Measurements from ENCODE around the gene SPTB. TPM values are rescaled to one million over a fixed set of nuclear protein-coding genes. Genes with fewer than 3 reads are reported as not detected.

The SPTB gene
- total RNA-seq, 1 experiment from 2014 or later, result 2.3 TPM

GRCh38 chr14:64891839-64892375 is 12.2 kb upstream of the SPTB start:
- Histone ChIP-seq H3K14ac (ENCODE audit: insufficient read depth, low read length) (no peak overlapping the region), H3K56ac (ENCODE audit: insufficient read length, low read depth, low read length) (no peak overlapping the region), H3K18ac (ENCODE audit: insufficient read length, low read depth, low read length) (no peak overlapping the region), H4K8ac (replicated peaks; ENCODE audit: insufficient read length, low read depth, low read length) (no peak overlapping the region), H3T11ph (ENCODE audit: low read length) (no peak overlapping the region), H2AK5ac (ENCODE audit: insufficient read length, low read length) (no peak overlapping the region), H2BK5ac (ENCODE audit: insufficient read length, low read length) (no peak overlapping the region), H3K4me2 (ENCODE audit: insufficient read depth, insufficient read length, low read length) (no peak overlapping the region), H2AFZ (ENCODE audit: low read length) (no peak overlapping the region), H2BK15ac (ENCODE audit: low read depth, low read length) (no peak overlapping the region), H3K27ac (ENCODE audit: insufficient read length, low read depth, low read length) (no peak overlapping the region), H4K5ac (ENCODE audit: insufficient read length, low read depth, low read length) (no peak overlapping the region), H3K27me3 (ENCODE audit: insufficient read depth, low read length) (no peaks in the 10 kb centered on the region), H3K9ac (ENCODE audit: extremely low read depth, insufficient read length, low read length) (no peak overlapping the region), H3K23me2 (ENCODE audit: insufficient read length, low read depth, low read length, poor library complexity, severe bottlenecking) (no peaks in the 10 kb centered on the region), H3K4me1 (ENCODE audit: insufficient read depth, low read length) (no peaks in the 10 kb centered on the region), H2BK12ac (ENCODE audit: insufficient read length, low read depth, low read length) (no peak overlapping the region), H4K20me1 (ENCODE audit: control insufficient read depth, insufficient read depth, insufficient read length) (no peaks in the 10 kb centered on the region), H3K4ac (ENCODE audit: low read depth, low read length) (no peak overlapping the region), H3K79me1 (ENCODE audit: insufficient read depth, low read depth, low read length, poor library complexity, severe bottlenecking) (no peaks in the 10 kb centered on the region), H4K91ac (ENCODE audit: insufficient read length, low read depth, low read length) (no peak overlapping the region), H3K9me3 (ENCODE audit: control insufficient read depth, low read depth, low read length) (no peaks in the 10 kb centered on the region), H3K79me2 (ENCODE audit: insufficient read depth, low read length) (no peaks in the 10 kb centered on the region), H2BK20ac (ENCODE audit: low read depth, low read length, poor library complexity, severe bottlenecking) (no peak overlapping the region), H3K23ac (ENCODE audit: insufficient read length, low read depth, low read length) (no peak overlapping the region), H2BK120ac (ENCODE audit: low read depth, low read length, poor library complexity, severe bottlenecking) (no peak overlapping the region)
- peaks cover 7% of the 10 kb centered on the region for H3K27me3 Mint-ChIP-seq (ENCODE audit: low read depth)
- no CpG with 5 or more reads among the region's 2 CpGs for WGBS (ENCODE audit: extremely low coverage, insufficient read length, low lambda C conversion rate)
- H3K9me3 Mint-ChIP-seq, result no peaks in the 10 kb centered on the region
- H3K4me3 Mint-ChIP-seq, result no peak overlapping the region
- no peaks in the 10 kb centered on the region for H3K4me1 Mint-ChIP-seq
- H3K27ac Mint-ChIP-seq, result no peak overlapping the region
- no peaks in the 10 kb centered on the region for H3K36me3 Mint-ChIP-seq (ENCODE audit: insufficient read depth in 1 of 3, low read depth in 3 of 3)
- TF ChIP-seq, protein P1, sequence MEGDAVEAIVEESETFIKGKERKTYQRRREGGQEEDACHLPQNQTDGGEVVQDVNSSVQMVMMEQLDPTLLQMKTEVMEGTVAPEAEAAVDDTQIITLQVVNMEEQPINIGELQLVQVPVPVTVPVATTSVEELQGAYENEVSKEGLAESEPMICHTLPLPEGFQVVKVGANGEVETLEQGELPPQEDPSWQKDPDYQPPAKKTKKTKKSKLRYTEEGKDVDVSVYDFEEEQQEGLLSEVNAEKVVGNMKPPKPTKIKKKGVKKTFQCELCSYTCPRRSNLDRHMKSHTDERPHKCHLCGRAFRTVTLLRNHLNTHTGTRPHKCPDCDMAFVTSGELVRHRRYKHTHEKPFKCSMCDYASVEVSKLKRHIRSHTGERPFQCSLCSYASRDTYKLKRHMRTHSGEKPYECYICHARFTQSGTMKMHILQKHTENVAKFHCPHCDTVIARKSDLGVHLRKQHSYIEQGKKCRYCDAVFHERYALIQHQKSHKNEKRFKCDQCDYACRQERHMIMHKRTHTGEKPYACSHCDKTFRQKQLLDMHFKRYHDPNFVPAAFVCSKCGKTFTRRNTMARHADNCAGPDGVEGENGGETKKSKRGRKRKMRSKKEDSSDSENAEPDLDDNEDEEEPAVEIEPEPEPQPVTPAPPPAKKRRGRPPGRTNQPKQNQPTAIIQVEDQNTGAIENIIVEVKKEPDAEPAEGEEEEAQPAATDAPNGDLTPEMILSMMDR (conservative IDR thresholded peaks at IDR 0.05), result peak; percentile 83
- no peak for DNase-seq
